ENCODE results near the gene RASGEF1C. TPM values are rescaled to one million over a fixed set of nuclear protein-coding genes. Genes with fewer than 3 reads are reported as not detected.

Gene RASGEF1C
- total and polyA plus RNA-seq, 10 of the 15 experiments (the other 5 are each of a cell fraction or from before 2014, with no cell fraction given) = not detected

- TF ChIP-seq, protein P1, sequence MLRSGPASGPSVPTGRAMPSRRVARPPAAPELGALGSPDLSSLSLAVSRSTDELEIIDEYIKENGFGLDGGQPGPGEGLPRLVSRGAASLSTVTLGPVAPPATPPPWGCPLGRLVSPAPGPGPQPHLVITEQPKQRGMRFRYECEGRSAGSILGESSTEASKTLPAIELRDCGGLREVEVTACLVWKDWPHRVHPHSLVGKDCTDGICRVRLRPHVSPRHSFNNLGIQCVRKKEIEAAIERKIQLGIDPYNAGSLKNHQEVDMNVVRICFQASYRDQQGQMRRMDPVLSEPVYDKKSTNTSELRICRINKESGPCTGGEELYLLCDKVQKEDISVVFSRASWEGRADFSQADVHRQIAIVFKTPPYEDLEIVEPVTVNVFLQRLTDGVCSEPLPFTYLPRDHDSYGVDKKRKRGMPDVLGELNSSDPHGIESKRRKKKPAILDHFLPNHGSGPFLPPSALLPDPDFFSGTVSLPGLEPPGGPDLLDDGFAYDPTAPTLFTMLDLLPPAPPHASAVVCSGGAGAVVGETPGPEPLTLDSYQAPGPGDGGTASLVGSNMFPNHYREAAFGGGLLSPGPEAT (IDR thresholded peaks at IDR 0.05; ENCODE audit: low read depth) = no peak
These were observed 3.6 kb upstream of the RASGEF1C start (continued) for GRCh38 chr5:180212363-180213255.

- Histone ChIP-seq H3K4me2 (ENCODE audit: control insufficient read depth, insufficient read depth) (no peak overlapping the region), H3K79me2 (ENCODE audit: control insufficient read depth, insufficient read depth, low read length) (no peaks in the 10 kb centered on the region), H3K4me3 (no peak overlapping the region), H3K9me3 (replicated peaks; ENCODE audit: control insufficient read depth, insufficient read depth, low read length) (no peaks in the 10 kb centered on the region; the same call in 2 of the 3 replicates), H3K27me3 (replicated peaks in 1 of 2; ENCODE audit: control insufficient read depth in 2 of 2, insufficient read depth in 2 of 2, low read length in 1 of 2) (peaks cover 0 to 5% of the 10 kb centered on the region in 2 experiments; a peak in 2 of 4 replicates), H3K36me3 (ENCODE audit: control insufficient read depth in 2 of 2, insufficient read depth in 2 of 2, low read length in 1 of 2) (no peaks in the 10 kb centered on the region), H3K4me1 (ENCODE audit: control insufficient read depth, insufficient read depth, low read length) (no peaks in the 10 kb centered on the region), H3K9ac (ENCODE audit: control insufficient read depth, insufficient read depth, low read length) (no peak overlapping the region), H3K27ac (ENCODE audit: control insufficient read depth, insufficient read depth) (no peak overlapping the region), H2AFZ (ENCODE audit: control insufficient read depth, low read depth, low read length) (no peak overlapping the region), H4K20me1 (ENCODE audit: control insufficient read depth, insufficient read depth) (no peaks in the 10 kb centered on the region)
- in situ Hi-C loops (cut with MboI) (no loop called here), intact Hi-C loops (cut with micrococcal nuclease; ENCODE audit: unreplicated experiment) (no loop called here)
- no peak for FAIRE-seq
- BruUV-seq (replicated peaks) = no TSS peak
- no peak for ATAC-seq
- POLR2A ChIA-PET = no interaction called here
- SMC1A ChIA-PET (ENCODE audit: uncharacterized antibody, unreplicated experiment) = no interaction called here
- DNase-seq (ENCODE audit: low read depth, low spot score) = no peak
- RAD21 ChIA-PET (ENCODE audit: unreplicated experiment) = no interaction called here
- CTCF ChIA-PET = no interaction called here
- 17% methylated on average over 4 of the region's 4 CpGs for WGBS (ENCODE audit: insufficient coverage, insufficient replicate concordance, low lambda C conversion rate, missing lambda C conversion rate)
- TF ChIP-seq E2F4 (IDR thresholded peaks at IDR 0.05; ENCODE audit: low read depth, low read length) = no peak
- no peak for TF ChIP-seq LARP7 (IDR thresholded peaks at IDR 0.05)
- no peak for TF ChIP-seq KLF5 (IDR thresholded peaks at IDR 0.05; ENCODE audit: partially characterized antibody)
- TF ChIP-seq FOXK2 (IDR thresholded peaks at IDR 0.05) = no peak
- TF ChIP-seq BMI1 (IDR thresholded peaks at IDR 0.05; ENCODE audit: borderline replicate concordance) = no peak
- no peak for TF ChIP-seq STAT1 (conservative IDR thresholded peaks at IDR 0.05)
- TF ChIP-seq CBX5 (IDR thresholded peaks at IDR 0.05; ENCODE audit: low read depth) = no peak
- no peak for TF ChIP-seq ATF2 (IDR thresholded peaks at IDR 0.05; ENCODE audit: low read length)
- TF ChIP-seq, protein P2, sequence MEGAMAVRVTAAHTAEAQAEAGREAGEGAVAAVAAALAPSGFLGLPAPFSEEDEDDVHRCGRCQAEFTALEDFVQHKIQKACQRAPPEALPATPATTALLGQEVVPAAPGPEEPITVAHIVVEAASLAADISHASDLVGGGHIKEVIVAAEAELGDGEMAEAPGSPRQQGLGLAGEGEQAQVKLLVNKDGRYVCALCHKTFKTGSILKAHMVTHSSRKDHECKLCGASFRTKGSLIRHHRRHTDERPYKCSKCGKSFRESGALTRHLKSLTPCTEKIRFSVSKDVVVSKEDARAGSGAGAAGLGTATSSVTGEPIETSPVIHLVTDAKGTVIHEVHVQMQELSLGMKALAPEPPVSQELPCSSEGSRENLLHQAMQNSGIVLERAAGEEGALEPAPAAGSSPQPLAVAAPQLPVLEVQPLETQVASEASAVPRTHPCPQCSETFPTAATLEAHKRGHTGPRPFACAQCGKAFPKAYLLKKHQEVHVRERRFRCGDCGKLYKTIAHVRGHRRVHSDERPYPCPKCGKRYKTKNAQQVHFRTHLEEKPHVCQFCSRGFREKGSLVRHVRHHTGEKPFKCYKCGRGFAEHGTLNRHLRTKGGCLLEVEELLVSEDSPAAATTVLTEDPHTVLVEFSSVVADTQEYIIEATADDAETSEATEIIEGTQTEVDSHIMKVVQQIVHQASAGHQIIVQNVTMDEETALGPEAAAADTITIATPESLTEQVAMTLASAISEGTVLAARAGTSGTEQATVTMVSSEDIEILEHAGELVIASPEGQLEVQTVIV (IDR thresholded peaks at IDR 0.05; ENCODE audit: borderline replicate concordance, partially characterized antibody) = no peak
- TF ChIP-seq, protein P3, sequence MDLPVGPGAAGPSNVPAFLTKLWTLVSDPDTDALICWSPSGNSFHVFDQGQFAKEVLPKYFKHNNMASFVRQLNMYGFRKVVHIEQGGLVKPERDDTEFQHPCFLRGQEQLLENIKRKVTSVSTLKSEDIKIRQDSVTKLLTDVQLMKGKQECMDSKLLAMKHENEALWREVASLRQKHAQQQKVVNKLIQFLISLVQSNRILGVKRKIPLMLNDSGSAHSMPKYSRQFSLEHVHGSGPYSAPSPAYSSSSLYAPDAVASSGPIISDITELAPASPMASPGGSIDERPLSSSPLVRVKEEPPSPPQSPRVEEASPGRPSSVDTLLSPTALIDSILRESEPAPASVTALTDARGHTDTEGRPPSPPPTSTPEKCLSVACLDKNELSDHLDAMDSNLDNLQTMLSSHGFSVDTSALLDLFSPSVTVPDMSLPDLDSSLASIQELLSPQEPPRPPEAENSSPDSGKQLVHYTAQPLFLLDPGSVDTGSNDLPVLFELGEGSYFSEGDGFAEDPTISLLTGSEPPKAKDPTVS (IDR thresholded peaks at IDR 0.05; ENCODE audit: low read depth, low read length) = no peak
- TF ChIP-seq HDGF (IDR thresholded peaks at IDR 0.05) = no peak
These were observed 2.7 kb upstream of the RASGEF1C start for GRCh38 chr5:180211761-180212035.

Measured in GM12878 (cell line).